GM12875 (cell line): ENCODE data around the gene SERINC1.
A peak's percentile ranks its signal among the peaks of the same experiment; 100 is the strongest.
"Not testable (repeated sequence)": the region's sequence is repeated elsewhere in the genome, so short reads cannot be mapped to it uniquely, and the experiment has no call there.

Experiments
- H3K4me3 ChIP-seq: one replicate; pipeline ENCODE4 v1.5.1; 2011; ENCODE audit warnings: low read depth, low read length, control low read depth
- TF ChIP-seq, protein P1 (sequence below): IDR thresholded peaks from 2 replicates; pipeline ENCODE4 v1.5.1; 2011; ENCODE audit warnings: low read depth, mild to moderate bottlenecking, control low read depth, inconsistent platforms, low read length, moderate library complexity, borderline replicate concordance; ENCODE audit not compliant: insufficient read depth

SERINC1 gene

DNA sequence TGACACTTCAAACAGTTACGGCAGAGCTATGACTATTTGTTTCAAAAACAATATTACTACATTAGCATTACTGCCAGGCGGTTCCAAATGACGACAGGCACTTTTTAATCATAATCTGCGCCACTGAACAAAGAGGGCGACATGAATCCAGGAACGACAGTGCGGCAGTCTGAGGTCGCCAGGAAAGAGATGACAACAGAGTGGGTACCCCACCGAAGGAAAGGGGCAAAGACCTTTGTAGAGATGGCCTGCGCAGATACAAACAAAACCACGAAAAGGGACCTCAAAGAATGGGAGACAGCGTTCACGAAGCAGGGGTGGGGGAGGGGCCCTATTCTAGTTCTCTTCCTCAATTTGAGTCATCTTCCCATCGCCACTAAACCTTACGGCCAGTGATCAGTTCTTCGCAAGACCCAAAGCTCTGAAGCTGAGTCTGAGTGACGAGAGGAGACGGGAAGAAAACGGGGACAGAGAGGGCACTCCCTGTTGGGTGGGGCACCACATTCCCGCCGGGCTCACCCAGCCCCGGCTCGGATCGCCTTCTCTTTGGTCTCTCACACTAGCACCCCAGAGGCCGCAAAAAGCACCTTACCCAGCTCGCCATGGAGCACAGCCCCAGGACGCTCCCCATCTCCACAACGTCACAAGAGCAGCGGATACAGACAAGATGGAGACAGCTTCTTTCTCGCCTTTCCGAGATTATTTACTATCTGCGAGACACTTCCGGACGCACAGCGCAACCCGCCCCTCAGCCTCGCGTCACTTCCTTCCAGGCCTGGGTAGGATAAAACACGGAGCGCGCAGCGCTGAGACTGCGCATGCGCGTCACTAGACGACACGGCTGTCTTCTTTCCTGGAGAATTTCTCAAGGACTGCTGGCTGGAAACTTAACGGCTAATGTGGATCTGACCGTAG lies at the start of gene SERINC1:
Gene SERINC1 (minus strand): TSS at position 701 of the 915 bp plus-strand sequence. CDS start 70 bp downstream, at position 631.
- TF ChIP-seq, protein P1, sequence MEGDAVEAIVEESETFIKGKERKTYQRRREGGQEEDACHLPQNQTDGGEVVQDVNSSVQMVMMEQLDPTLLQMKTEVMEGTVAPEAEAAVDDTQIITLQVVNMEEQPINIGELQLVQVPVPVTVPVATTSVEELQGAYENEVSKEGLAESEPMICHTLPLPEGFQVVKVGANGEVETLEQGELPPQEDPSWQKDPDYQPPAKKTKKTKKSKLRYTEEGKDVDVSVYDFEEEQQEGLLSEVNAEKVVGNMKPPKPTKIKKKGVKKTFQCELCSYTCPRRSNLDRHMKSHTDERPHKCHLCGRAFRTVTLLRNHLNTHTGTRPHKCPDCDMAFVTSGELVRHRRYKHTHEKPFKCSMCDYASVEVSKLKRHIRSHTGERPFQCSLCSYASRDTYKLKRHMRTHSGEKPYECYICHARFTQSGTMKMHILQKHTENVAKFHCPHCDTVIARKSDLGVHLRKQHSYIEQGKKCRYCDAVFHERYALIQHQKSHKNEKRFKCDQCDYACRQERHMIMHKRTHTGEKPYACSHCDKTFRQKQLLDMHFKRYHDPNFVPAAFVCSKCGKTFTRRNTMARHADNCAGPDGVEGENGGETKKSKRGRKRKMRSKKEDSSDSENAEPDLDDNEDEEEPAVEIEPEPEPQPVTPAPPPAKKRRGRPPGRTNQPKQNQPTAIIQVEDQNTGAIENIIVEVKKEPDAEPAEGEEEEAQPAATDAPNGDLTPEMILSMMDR, result no peak
- peak within 1 kb of the TSS; percentile 70 for H3K4me3 ChIP-seq

DNA sequence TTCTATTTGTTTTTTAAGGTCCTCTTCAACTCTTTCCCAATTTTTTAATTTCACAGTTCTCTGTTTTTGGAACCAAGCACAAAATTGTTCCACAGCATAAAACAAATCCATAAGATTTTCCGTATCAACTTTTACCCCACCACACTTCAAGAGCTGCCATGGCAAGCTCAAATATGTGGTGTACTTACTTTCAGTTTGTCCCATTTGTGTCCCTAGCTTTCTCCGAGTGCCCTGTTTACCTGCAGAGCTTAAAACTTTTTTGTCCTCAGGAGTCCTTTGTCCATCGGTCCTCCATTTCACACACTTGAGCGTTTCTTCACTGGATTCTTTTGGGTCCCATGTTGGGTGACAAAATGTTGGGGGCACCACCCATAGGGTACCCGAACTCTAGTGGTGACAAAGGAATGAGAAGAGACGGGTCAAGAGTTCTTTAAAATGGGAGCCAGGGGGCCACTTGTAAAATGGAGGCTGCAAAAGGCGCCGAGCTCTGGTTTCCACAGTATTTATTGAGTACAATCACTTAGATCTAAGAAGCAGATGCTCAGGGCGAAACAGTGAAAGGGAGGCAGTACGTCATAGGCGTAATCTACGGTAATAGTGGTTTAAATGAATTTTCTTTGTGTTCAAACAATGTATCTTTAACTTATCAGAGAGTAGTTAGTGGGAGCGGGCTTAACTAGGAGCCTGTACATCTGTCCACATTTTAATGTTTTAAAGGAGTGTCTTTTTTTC lies 39.8 kb upstream of the SERINC1 start:
- H3K4me3 ChIP-seq, result no peak overlapping the region
- TF ChIP-seq, protein P1, result no peak

DNA sequence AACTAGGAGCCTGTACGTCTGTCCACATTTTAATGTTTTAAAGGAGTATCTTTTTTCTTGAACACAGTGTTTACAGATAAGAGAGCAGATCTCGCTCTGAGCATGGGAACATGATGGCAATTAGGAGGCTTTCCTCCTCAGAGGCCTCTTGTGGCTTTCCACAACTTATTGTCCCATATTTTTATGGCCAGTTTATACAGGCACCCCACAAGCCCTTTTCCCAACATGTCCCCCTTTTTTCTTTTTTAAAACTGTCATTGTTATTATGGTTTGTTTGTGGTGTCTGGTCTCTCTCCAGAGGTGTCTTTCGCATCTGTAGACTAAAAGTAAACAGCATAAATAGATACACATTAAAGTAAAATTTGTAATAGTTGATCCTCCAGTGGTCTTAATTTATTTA lies 33.6 kb upstream of the SERINC1 start:
- H3K4me3 ChIP-seq, result not testable (repeated sequence)

DNA sequence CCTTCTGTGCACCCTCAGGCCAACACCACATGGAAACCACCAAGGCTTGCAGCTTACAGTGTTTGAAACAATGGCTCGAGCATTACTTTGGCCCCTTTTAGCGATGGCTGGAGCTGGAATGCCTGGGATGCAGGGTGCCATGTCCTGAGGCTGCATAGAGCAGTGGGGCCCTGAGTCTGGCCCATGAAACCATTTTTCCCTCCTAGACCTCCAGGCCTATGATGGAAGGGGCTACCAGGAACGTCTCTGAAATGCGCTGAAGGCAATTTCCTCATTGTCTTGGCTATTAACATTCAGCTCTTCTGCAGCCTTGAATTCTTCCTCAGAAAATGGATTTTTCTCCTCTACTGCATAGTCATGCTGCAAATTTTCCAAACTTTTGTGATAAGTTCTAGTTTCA lies 29.9 kb upstream of the SERINC1 start:
- no peak overlapping the region for H3K4me3 ChIP-seq
- TF ChIP-seq, protein P1, result no peak

DNA sequence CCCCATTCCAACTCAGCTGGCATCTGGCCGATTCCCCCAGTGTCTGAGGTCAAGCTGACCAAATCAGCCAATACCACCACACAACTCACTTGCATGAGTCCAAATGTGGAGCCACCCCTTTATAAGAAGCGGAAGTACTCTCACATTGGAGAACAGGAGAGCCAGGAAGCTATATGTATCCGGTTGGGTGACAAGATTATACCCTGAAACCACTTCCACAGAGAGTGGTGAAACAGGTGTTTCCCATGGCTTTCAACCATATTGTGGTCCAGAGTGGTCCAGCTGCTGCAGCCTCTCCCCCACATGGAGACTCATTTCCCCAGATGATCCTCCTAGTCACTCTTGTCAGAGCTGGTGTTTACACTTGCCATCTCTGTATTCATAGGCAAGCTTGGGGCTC lies 24.0 kb upstream of the SERINC1 start:
- TF ChIP-seq, protein P1, result no peak
- no peak overlapping the region for H3K4me3 ChIP-seq

DNA sequence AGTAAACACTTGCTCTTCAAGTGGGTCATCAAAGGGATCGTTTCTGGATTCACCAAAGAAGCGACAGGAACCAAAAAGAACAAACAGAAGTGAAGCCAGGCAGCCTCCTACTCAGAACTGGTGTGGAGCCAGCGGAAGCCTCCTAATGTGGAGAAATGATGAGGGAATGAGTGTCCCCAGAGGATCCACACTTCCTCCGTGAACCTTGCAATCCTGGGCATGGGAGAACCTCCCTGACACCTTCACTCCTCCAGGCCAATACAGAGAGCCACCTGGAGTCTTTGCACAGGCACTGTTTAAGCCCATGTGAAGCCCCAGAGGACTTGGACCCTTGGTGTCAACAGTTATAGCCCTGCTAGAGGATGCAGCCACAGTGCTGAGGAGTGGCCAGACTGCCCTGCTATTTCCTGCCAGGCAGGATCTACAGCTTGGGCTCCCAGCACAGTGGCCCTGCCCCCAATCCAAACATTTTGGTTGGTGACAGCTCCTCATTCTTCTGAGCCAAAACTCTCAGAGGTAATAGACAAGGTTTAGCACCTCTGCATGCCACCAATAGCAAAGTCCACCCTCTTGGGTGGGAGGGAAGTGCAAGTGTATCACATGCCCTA lies 23.2 kb upstream of the SERINC1 start:
- TF ChIP-seq, protein P1, result no peak
- no peak overlapping the region for H3K4me3 ChIP-seq

DNA sequence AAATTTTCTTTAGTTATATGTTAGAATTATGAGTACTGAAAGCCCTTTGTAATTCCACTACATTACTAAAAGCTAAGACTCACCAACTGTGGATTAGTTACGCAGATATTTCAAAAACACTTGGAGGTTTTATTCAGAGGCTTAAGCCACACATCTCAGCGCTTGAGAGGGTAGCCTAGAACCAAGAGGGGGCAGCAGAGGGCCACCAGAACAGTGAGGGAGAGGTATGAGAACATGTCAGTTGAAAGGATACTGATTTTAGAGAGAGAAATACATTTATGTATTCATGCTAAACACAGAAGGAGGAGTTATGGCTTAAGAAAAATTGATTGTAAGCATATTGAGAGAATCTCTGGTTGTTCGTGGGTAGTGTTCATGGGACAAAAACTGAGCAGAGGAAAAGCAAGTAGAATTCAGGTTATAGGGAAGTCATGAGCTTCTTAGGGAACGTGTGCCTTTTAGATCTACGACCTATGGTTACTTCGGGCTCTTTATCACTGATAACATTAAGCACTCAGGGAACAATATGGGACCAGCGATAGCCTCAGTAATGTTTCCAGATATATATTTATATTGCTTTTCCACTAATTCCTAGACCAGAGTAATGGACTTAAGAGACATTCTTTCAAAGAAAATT lies 20.4 kb upstream of the SERINC1 start:
- no peak overlapping the region for H3K4me3 ChIP-seq
- TF ChIP-seq, protein P1, result peak; percentile 76
